Natural killer cell (primary cell): ENCODE measurements around the gene FBXO31. TPM values are rescaled to one million over a fixed set of nuclear protein-coding genes. Genes with fewer than 3 reads are reported as not detected.
A peak's percentile ranks its signal among the peaks of the same experiment; 100 is the strongest.

ENCODE experiments used
- ATAC-seq, 3 donors: fragments of 150-1000 bp in 2 of 3; fragments of 200-7000 bp in 1 of 3; cut with Tn5 transposase; 1 replicate in 1 of 3; 2 replicates in 2 of 3; pipeline ENCODE4 v1.10.0; 2021; ENCODE audit warnings: mild to moderate bottlenecking in 2 of 3, moderate library complexity in 2 of 3
- DNase-seq, 2 donors: peaks; one replicate each; pipeline versions ENCODE4 v3.0.0 to v3.0.0-alpha.2; 2013 to 2021; ENCODE audit warnings: mixed read lengths in 1 of 2
- H3K27ac ChIP-seq: one replicate; pipeline ENCODE4 v1.5.1; 2013; ENCODE audit warnings: mild to moderate bottlenecking, low read length
- H3K27me3 ChIP-seq: one replicate; pipeline ENCODE4 v1.6.1; 2013; ENCODE audit warnings: low read length; ENCODE audit not compliant: control insufficient read depth, insufficient read depth
- H3K36me3 ChIP-seq: one replicate; pipeline ENCODE4 v1.6.1; 2013; ENCODE audit warnings: low read length; ENCODE audit not compliant: control insufficient read depth, insufficient read depth
- H3K4me1 ChIP-seq: one replicate; pipeline ENCODE4 v1.6.1; 2013; ENCODE audit warnings: low read length; ENCODE audit not compliant: control insufficient read depth, insufficient read depth
- H3K4me3 ChIP-seq: one replicate; pipeline ENCODE4 v1.5.1; 2013; ENCODE audit warnings: low read length
- H3K9me3 ChIP-seq: one replicate; pipeline ENCODE4 v1.6.1; 2013; ENCODE audit warnings: low read length; ENCODE audit not compliant: control insufficient read depth, insufficient read depth
- H3K27ac Mint-ChIP-seq, 2 donors: one replicate each; pipeline ENCODE4 v1.8.0; 2022; ENCODE audit warnings: mild to moderate bottlenecking in 2 of 2, mixed read lengths in 2 of 2, moderate library complexity in 1 of 2
- H3K27me3 Mint-ChIP-seq, 2 donors: one replicate each; pipeline ENCODE4 v1.8.0; 2022; ENCODE audit warnings: low read depth in 2 of 2, mixed read lengths in 2 of 2
- H3K36me3 Mint-ChIP-seq: one replicate; pipeline ENCODE4 v1.8.0; 2022; ENCODE audit warnings: mixed read lengths
- H3K4me1 Mint-ChIP-seq, 2 donors: one replicate each; pipeline ENCODE4 v1.8.0; 2022; ENCODE audit warnings: mixed read lengths in 2 of 2
- H3K4me3 Mint-ChIP-seq: one replicate; pipeline ENCODE4 v1.8.0; 2022; ENCODE audit warnings: mild to moderate bottlenecking, moderate library complexity, mixed read lengths
- H3K9me3 Mint-ChIP-seq, 2 donors: one replicate each; pipeline ENCODE4 v1.8.0; 2022; ENCODE audit warnings: mixed read lengths in 2 of 2
- CTCF ChIP-seq: fragments of 200-600 bp; IDR thresholded peaks from one replicate; pipeline ENCODE4 v1.8.0; 2022; ENCODE audit warnings: antibody characterized with exemption
- WGBS: methylation state at CpG from one replicate; pipeline ENCODE4 v1.1.7; 2013; ENCODE audit warnings: missing lambda C conversion rate; ENCODE audit not compliant: insufficient coverage; 5-methylcytosine and 5-hydroxymethylcytosine counted together
- intact Hi-C: fragments of 100-400 bp; cut with micrococcal nuclease; formaldehyde crosslinking; loops from one replicate; pipeline ENCODE4 v1.14.2; 2022
- total RNA-seq, 4 donors: library from RNA; stranded (reverse); fragments of 120-200 nt in 1 of 4; gene quantifications; one replicate each; pipeline versions ENCODE4 v1.2.3 to v1.2.4, GENCODE V29; 2013 to 2022

Gene FBXO31
- total RNA-seq, 3 donors from 2014 or later (not counting 1 experiment from before 2014, with no cell fraction given), result 32.2 to 47.2 (median 37.6) TPM

DNA sequence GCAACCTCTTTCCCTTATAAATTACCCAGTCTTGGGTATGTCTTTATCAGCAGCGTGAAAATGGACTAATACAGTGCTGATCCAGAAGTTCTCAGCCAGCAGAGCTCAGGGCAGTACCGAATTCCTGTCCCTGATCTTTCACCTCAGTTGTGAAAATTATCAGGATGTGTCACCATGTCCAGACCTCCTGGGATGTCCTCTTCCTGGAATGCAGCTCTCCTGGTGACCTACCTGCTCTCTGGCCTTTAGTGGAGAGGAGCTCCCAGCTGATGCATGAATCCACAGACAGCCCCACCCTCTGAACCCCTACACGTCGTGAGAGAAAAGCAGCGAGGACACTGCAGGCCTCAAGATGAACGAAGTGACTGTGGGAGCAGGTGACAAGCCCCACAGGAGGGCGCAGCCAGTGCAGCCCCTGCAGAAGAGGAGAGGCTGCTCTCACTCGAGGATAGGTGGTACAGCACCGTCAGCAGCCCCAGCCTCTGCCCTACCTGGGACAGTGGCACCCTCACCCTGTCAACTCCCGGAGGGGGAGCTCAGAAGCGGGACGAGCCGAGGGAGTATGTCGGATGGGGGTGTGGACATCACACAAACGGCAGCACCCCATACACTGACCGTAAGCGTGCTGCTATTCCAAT lies 44.4 kb downstream of the FBXO31 start:
- peaks cover 5% of the 10 kb centered on the region for H3K4me1 ChIP-seq
- no peak overlapping the region for H3K4me3 Mint-ChIP-seq
- H3K27ac Mint-ChIP-seq, result no peak overlapping the region
- H3K27me3 ChIP-seq, result no peaks in the 10 kb centered on the region
- H3K27ac ChIP-seq, result no peak overlapping the region
- H3K27me3 Mint-ChIP-seq, result no peaks in the 10 kb centered on the region
- H3K9me3 ChIP-seq, result no peaks in the 10 kb centered on the region
- H3K36me3 ChIP-seq, result peaks cover 36% of the 10 kb centered on the region
- no peaks in the 10 kb centered on the region for H3K36me3 Mint-ChIP-seq
- TF ChIP-seq CTCF, result no peak
- intact Hi-C loops, result no loop called here
- DNase-seq (no peak), ATAC-seq (no peak)
- no peak overlapping the region for H3K4me3 ChIP-seq
- no peaks in the 10 kb centered on the region for H3K9me3 Mint-ChIP-seq
- 96% methylated on average over 17 of the region's 17 CpGs for WGBS
- peaks cover 11 to 12% of the 10 kb centered on the region in 2 donors for H3K4me1 Mint-ChIP-seq

DNA sequence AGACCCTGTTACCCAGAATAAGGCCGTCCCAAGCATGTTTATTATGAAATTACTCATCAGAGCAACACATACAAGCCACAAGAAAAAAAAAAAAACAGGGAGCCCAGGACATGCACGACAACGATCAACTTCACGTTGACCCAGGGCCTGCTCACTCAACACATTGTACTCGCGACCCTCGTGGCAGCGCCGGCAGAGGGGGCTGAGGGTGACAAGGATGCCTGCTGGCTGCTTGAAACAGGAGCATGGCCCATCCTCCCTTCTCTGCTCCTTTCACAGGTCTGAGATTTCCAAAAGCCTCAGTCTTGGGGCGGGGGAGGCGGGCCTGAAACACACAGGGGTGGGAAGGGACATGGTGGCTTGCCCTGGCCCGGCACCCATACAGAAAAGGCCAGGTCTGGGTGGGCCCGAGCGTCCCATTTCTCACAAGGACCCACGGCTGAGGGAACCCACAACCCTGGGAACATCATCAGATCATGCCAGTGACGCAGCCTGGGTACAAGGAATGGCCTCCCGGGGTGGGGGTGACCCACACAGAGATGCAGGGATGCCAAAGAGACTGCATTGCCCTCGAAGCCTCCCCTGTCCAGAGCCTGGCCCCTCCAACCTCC lies 45.3 kb downstream of the FBXO31 start:
- H3K4me3 Mint-ChIP-seq, result no peak overlapping the region
- no peak overlapping the region for H3K4me3 ChIP-seq
- H3K27ac Mint-ChIP-seq, result no peak overlapping the region
- ATAC-seq, result no peak
- intact Hi-C loops, result no loop called here
- no peaks in the 10 kb centered on the region for H3K36me3 Mint-ChIP-seq
- H3K27me3 ChIP-seq, result no peaks in the 10 kb centered on the region
- no peaks in the 10 kb centered on the region for H3K9me3 Mint-ChIP-seq
- peaks cover 5% of the 10 kb centered on the region for H3K4me1 ChIP-seq
- H3K9me3 ChIP-seq, result no peaks in the 10 kb centered on the region
- H3K36me3 ChIP-seq, result peaks cover 40% of the 10 kb centered on the region
- no peak overlapping the region for H3K27ac ChIP-seq
- DNase-seq, result no peak
- WGBS, result 93% methylated on average over 18 of the region's 18 CpGs
- TF ChIP-seq CTCF, result no peak
- H3K27me3 Mint-ChIP-seq, result no peaks in the 10 kb centered on the region
- H3K4me1 Mint-ChIP-seq, result peaks cover 8 to 11% of the 10 kb centered on the region in 2 donors

DNA sequence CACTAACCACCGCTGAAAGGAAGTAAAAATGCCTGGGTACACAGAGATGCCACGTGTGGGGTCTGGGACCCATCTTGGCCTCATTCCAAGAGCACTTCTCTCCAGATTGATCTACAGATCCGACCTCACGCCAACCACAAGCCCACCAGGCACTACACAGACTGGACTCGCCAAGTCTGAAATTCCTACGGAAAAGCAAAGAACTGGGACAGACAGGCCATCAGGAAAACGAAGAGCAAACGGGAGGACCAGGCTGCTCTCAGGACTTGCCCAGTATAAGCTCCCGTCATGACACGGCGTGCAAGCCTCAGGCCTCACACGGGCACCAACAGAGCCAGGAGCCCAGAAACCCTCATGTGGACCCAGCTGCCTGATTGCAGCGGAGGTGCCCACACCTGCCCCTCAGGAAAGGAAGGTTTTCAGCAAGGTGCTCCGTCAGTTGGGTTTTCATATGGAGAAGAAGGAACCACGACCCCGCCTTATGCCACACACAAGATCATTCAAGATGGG lies 46.3 kb downstream of the FBXO31 start:
- DNase-seq (no peak), ATAC-seq (no peak)
- no peaks in the 10 kb centered on the region for H3K27me3 ChIP-seq
- peaks cover 5% of the 10 kb centered on the region for H3K4me1 ChIP-seq
- no peak overlapping the region for H3K4me3 ChIP-seq
- intact Hi-C loops, result no loop called here
- H3K27ac ChIP-seq, result no peak overlapping the region
- peaks cover 8 to 11% of the 10 kb centered on the region in 2 donors for H3K4me1 Mint-ChIP-seq
- 32% methylated on average over 16 of the region's 16 CpGs for WGBS
- no peaks in the 10 kb centered on the region for H3K36me3 Mint-ChIP-seq
- TF ChIP-seq CTCF, result no peak
- H3K27ac Mint-ChIP-seq, result peak overlapping the region in 1 of 2 donors; percentile 34
- H3K27me3 Mint-ChIP-seq, result no peaks in the 10 kb centered on the region
- no peak overlapping the region for H3K4me3 Mint-ChIP-seq
- peaks cover 35% of the 10 kb centered on the region for H3K36me3 ChIP-seq
- no peaks in the 10 kb centered on the region for H3K9me3 ChIP-seq
- no peaks in the 10 kb centered on the region for H3K9me3 Mint-ChIP-seq
